HTR-8/SVneo (cell line): ENCODE results near the gene ING3.
"Not testable (repeated sequence)": the region's sequence is repeated elsewhere in the genome, so short reads cannot be mapped to it uniquely, and the experiment has no call there.

Experiments
- DNase-seq: peaks from one replicate; pipeline ENCODE4 v3.0.0; 2011; ENCODE audit warnings: low spot score, mixed read lengths; ENCODE audit not compliant: insufficient read length
- FAIRE-seq: peaks from 2 replicates; lab custom pipeline; 2011; peaks lifted over from hg19 to GRCh38; lab: Jason Lieb, UNC

The ING3 gene

GRCh38 chr7:120949393-120949911, 1.1 kb upstream of the ING3 start:
- DNase-seq (no peak), FAIRE-seq (no peak)

- no peak for DNase-seq
- FAIRE-seq = no peak
Measured at GRCh38 chr7:120949998-120950538, 509 bp upstream of the ING3 start.

GRCh38 chr7:120951309-120951699, 727 bp downstream of the ING3 start:
- FAIRE-seq = no peak

GRCh38 chr7:120951826-120952225, 1.2 kb downstream of the ING3 start:
- no peak for DNase-seq
- FAIRE-seq = no peak

More at GRCh38 chr7:120951309-120951699, 727 bp downstream of the ING3 start:
- DNase-seq = no peak

GRCh38 chr7:120955577-120956149, 5.1 kb downstream of the ING3 start:
- DNase-seq = no peak
- FAIRE-seq = no peak

- DNase-seq = no peak
- no peak for FAIRE-seq
Measured at GRCh38 chr7:120959929-120960484, 9.4 kb downstream of the ING3 start.

GRCh38 chr7:120960714-120961113, 10.1 kb downstream of the ING3 start:
- DNase-seq (no peak), FAIRE-seq (no peak)

GRCh38 chr7:120961638-120962173, 11.1 kb downstream of the ING3 start:
- FAIRE-seq (no peak), DNase-seq (no peak)

- FAIRE-seq (no peak), DNase-seq (no peak)
Measured at GRCh38 chr7:120964088-120964487, 13.5 kb downstream of the ING3 start.

GRCh38 chr7:120966961-120967360, 16.4 kb downstream of the ING3 start:
- FAIRE-seq = no peak
- DNase-seq = no peak

GRCh38 chr7:120973849-120974248, 23.3 kb downstream of the ING3 start:
- DNase-seq = no peak
- FAIRE-seq = no peak

- no peak for FAIRE-seq
- no peak for DNase-seq
Measured at GRCh38 chr7:120979765-120980499, 29.4 kb downstream of the ING3 start.

GRCh38 chr7:120981117-120981516, 30.5 kb downstream of the ING3 start:
- FAIRE-seq = no peak
- no peak for DNase-seq

GRCh38 chr7:120981888-120982615, 31.5 kb downstream of the ING3 start:
- FAIRE-seq = no peak
- DNase-seq = no peak

- DNase-seq, FAIRE-seq: not testable (repeated sequence)
Measured at GRCh38 chr7:120983592-120983991, 33.0 kb downstream of the ING3 start.

GRCh38 chr7:120984406-120984805, 33.8 kb downstream of the ING3 start:
- no peak for FAIRE-seq
- DNase-seq = no peak

GRCh38 chr7:120985130-120985758, 34.7 kb downstream of the ING3 start:
- DNase-seq = no peak

GRCh38 chr7:120985839-120986238, 35.3 kb downstream of the ING3 start:
- DNase-seq (no peak), FAIRE-seq (no peak)

More at GRCh38 chr7:120985130-120985758, 34.7 kb downstream of the ING3 start:
- FAIRE-seq = no peak

- FAIRE-seq = no peak
Measured at GRCh38 chr7:120986650-120987049, 36.1 kb downstream of the ING3 start.

GRCh38 chr7:120987280-120987679, 36.7 kb downstream of the ING3 start:
- DNase-seq (no peak), FAIRE-seq (no peak)

More at GRCh38 chr7:120986650-120987049, 36.1 kb downstream of the ING3 start:
- DNase-seq = no peak
